HG03175 (cell line): Measurements from ENCODE around the gene GALP.
"Not testable (repeated sequence)": the region's sequence is repeated elsewhere in the genome, so short reads cannot be mapped to it uniquely, and the experiment has no call there.

Source experiments
- ATAC-seq: cut with Tn5 transposase; IDR thresholded peaks from one replicate; pipeline ENCODE4 v1.9.1; 2021; ENCODE audit warnings: mild to moderate bottlenecking, moderate library complexity; ENCODE audit not compliant: unreplicated experiment

The GALP gene

GRCh38 chr19:56147307-56147706 lies 28.5 kb upstream of the GALP start:
- no peak for ATAC-seq

GRCh38 chr19:56148096-56148495 lies 27.7 kb upstream of the GALP start:
- ATAC-seq, result no peak

GRCh38 chr19:56148955-56149655 lies 26.7 kb upstream of the GALP start:
- ATAC-seq, result not testable (repeated sequence)

GRCh38 chr19:56149656-56150038 lies 26.2 kb upstream of the GALP start:
- ATAC-seq, result no peak

- ATAC-seq, result no peak
Measured at GRCh38 chr19:56150358-56150757, 25.4 kb upstream of the GALP start.

GRCh38 chr19:56152644-56153043 lies 23.2 kb upstream of the GALP start:
- ATAC-seq, result no peak

GRCh38 chr19:56153507-56153906 lies 22.3 kb upstream of the GALP start:
- no peak for ATAC-seq

GRCh38 chr19:56155124-56155687 lies 20.6 kb upstream of the GALP start:
- no peak for ATAC-seq

- ATAC-seq, result no peak
Measured at GRCh38 chr19:56156768-56157167, 19.0 kb upstream of the GALP start.

- ATAC-seq, result no peak
Measured at GRCh38 chr19:56158170-56158757, 17.5 kb upstream of the GALP start.

GRCh38 chr19:56159009-56159559 lies 16.7 kb upstream of the GALP start:
- ATAC-seq, result no peak

- no peak for ATAC-seq
Measured at GRCh38 chr19:56159622-56160271, 16.1 kb upstream of the GALP start.

- ATAC-seq, result no peak
Measured at GRCh38 chr19:56161534-56161933, 14.3 kb upstream of the GALP start.

GRCh38 chr19:56162258-56162657 lies 13.6 kb upstream of the GALP start:
- ATAC-seq, result no peak

GRCh38 chr19:56163097-56163496 lies 12.7 kb upstream of the GALP start:
- ATAC-seq, result no peak

GRCh38 chr19:56167064-56167578 lies 8.7 kb upstream of the GALP start:
- ATAC-seq, result no peak

- no peak for ATAC-seq
Measured at GRCh38 chr19:56170261-56170660, 5.5 kb upstream of the GALP start.

- ATAC-seq, result no peak
Measured at GRCh38 chr19:56174086-56174485, 1.7 kb upstream of the GALP start.

GRCh38 chr19:56174550-56174949 lies 1.3 kb upstream of the GALP start:
- no peak for ATAC-seq

GRCh38 chr19:56176310-56176709 lies 502 bp downstream of the GALP start:
- ATAC-seq, result not testable (repeated sequence)

GRCh38 chr19:56176881-56177280 lies 1.1 kb downstream of the GALP start:
- no peak for ATAC-seq
